Stimulated activated CD4-positive, alpha-beta T cell treated with anti-CD3 and anti-CD28 coated beads, TNF-alpha, amount 100 ng/mL, for 24 hours (primary cell): ENCODE measurements around the gene CCDC85B.

ENCODE experiments used
- DNase-seq, 3 experiments: peaks; one replicate each; pipeline ENCODE4 v3.0.0-alpha.2; 2020; ENCODE audit warnings: low read depth in 3 of 3

Gene CCDC85B

DNA sequence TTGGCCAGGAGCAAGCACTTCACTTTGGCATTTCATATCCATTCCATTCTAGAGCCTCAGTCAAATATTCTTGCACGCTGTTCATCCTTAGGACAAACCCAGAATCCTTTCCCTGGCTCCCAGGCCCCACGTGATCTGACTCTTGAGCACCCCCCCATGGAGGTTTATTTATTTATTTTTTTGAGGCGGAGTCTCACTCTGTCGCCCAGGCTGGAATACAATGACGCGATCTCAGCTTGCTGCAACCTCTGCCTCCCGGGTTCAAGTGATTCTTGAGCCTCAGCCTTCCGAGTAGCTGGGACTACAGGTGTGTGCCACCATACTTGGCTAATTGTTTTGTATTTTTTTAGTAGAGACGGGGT lies 42.1 kb downstream of the CCDC85B start:
- no peak for DNase-seq

DNA sequence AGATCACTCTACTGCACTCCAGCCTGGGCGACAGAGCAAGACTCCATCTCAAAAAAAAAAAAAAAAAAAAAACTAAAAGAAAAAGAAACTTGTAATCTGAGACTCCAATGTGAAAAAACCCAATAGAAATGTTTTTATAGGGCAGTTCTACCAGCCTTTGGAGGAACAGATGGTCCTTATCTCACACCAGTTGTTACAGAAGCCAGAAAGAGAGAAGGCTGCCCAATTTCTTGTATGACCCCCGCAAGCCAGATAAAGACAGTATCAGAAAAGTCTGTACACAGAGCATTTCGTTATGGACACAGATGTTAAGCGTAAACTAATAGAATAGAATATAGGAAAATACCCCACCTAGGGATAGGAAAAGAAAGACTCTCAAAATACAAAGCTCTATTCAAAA lies 43.5 kb downstream of the CCDC85B start:
- DNase-seq = no peak

DNA sequence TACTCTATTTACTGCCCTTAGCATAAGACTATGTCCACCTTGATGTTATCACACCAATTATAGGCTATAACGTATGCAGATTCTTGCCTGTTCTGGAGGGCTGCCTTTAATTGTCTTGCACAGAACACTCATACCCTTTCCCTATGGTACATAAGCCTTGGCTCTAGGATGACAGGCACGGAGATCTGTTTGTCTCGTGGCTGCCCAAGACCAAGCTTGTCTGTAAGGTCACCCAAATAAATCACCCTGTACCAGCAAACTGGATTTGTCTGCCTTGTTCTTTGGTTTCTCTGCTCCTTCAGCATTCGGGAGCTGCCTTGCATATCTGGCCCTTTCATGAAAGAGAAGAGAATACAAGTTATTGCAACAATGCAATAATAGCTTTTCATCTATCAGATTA lies 47.3 kb downstream of the CCDC85B start:
- no peak for DNase-seq
